Neural progenitor cell (in vitro differentiated cells): Measurements from ENCODE around the gene PPID. TPM values are rescaled to one million over a fixed set of nuclear protein-coding genes. Genes with fewer than 3 reads are reported as not detected.
"Not testable (repeated sequence)": the region's sequence is repeated elsewhere in the genome, so short reads cannot be mapped to it uniquely, and the experiment has no call there.

Experiments
- DNase-seq: peaks from one replicate; pipeline ENCODE4 v3.0.0-alpha.2; 2016; ENCODE audit warnings: low spot score
- H2AFZ ChIP-seq: fragments of 200-600 bp; sonication (generic); replicated peaks from 2 replicates; pipeline ENCODE4 v1.6.1; 2016; ENCODE audit warnings: antibody characterized with exemption
- H3F3A ChIP-seq: fragments of 200-600 bp; sonication (generic); 2 replicates; pipeline ENCODE4 v1.6.1; 2016; ENCODE audit warnings: antibody characterized with exemption, low read depth
- H3K27ac ChIP-seq: fragments of 200-600 bp; sonication (generic); 2 replicates; pipeline ENCODE4 v1.5.1; 2016; ENCODE audit warnings: mild to moderate bottlenecking
- H3K27me3 ChIP-seq: fragments of 200-600 bp; sonication (generic); 2 replicates; pipeline ENCODE4 v1.6.1; 2016; ENCODE audit warnings: mild to moderate bottlenecking, moderate library complexity
- H3K36me3 ChIP-seq: fragments of 200-600 bp; sonication (generic); 2 replicates; pipeline ENCODE4 v1.5.1; 2016
- H3K4me1 ChIP-seq: fragments of 200-600 bp; sonication (generic); 2 replicates; pipeline ENCODE4 v1.6.1; 2016; ENCODE audit warnings: mixed run types
- H3K4me2 ChIP-seq: fragments of 200-600 bp; sonication (generic); 2 replicates; pipeline ENCODE4 v1.6.1; 2016
- H3K4me3 ChIP-seq: fragments of 200-600 bp; sonication (generic); 2 replicates; pipeline ENCODE4 v1.5.1; 2016
- H3K79me2 ChIP-seq: fragments of 200-600 bp; sonication (generic); 2 replicates; pipeline ENCODE4 v1.6.1; 2016; ENCODE audit warnings: low read depth
- H3K9ac ChIP-seq: fragments of 200-600 bp; sonication (generic); 2 replicates; pipeline ENCODE4 v1.6.1; 2016
- H3K9me3 ChIP-seq: fragments of 200-600 bp; sonication (generic); 2 replicates; pipeline ENCODE4 v1.5.1; 2016; ENCODE audit warnings: low read depth
- H4K20me1 ChIP-seq: fragments of 200-600 bp; sonication (generic); 2 replicates; pipeline ENCODE4 v1.6.1; 2016; ENCODE audit warnings: low read depth
- H3K27ac Mint-ChIP-seq: 3 replicates; pipeline ENCODE4 v1.8.0; 2021; ENCODE audit warnings: mixed read lengths
- H3K27me3 Mint-ChIP-seq: 2 replicates; pipeline ENCODE4 v1.8.0; 2022; ENCODE audit warnings: low read depth, mild to moderate bottlenecking, inconsistent platforms, moderate library complexity, mixed read lengths; ENCODE audit not compliant: insufficient read depth
- H3K36me3 Mint-ChIP-seq: 3 replicates; pipeline ENCODE4 v1.8.0; 2021; ENCODE audit warnings: mixed read lengths
- H3K4me1 Mint-ChIP-seq: 3 replicates; pipeline ENCODE4 v1.8.0; 2021; ENCODE audit warnings: mixed read lengths
- H3K4me3 Mint-ChIP-seq: 3 replicates; pipeline ENCODE4 v1.8.0; 2021; ENCODE audit warnings: mild to moderate bottlenecking, moderate library complexity, mixed read lengths
- H3K9me3 Mint-ChIP-seq: 3 replicates; pipeline ENCODE4 v1.8.0; 2020; ENCODE audit warnings: mixed read lengths
- CTCF ChIP-seq: fragments of 200-600 bp; sonication (generic); IDR thresholded peaks from 2 replicates; pipeline ENCODE4 v1.5.1; 2017; ENCODE audit warnings: antibody characterized with exemption, mild to moderate bottlenecking
- EZH2 ChIP-seq: fragments of 200-600 bp; sonication (generic); IDR thresholded peaks from 2 replicates; pipeline ENCODE4 v1.6.1; 2017; ENCODE audit warnings: antibody characterized with exemption, mild to moderate bottlenecking, moderate library complexity
- EZH2phosphoT487 ChIP-seq: fragments of 200-600 bp; sonication (generic); IDR thresholded peaks from 2 replicates; pipeline ENCODE4 v1.6.1; 2017; ENCODE audit warnings: antibody characterized with exemption
- total RNA-seq: library from RNA; depleted of rRNA; stranded (reverse); fragments of >200 nt; gene quantifications from 2 replicates; pipeline ENCODE4 v1.2.3, GENCODE V29; 2015; ENCODE audit warnings: low replicate concordance

The PPID gene
- total RNA-seq, 1 donor from 2014 or later: 106 TPM

GRCh38 chr4:158756588-158756987 lies 33.4 kb upstream of the PPID start:
- Histone ChIP-seq H3K27me3 (no peaks in the 10 kb centered on the region), H3K4me3 (no peak overlapping the region), H3K9me3 (peaks cover 4% of the 10 kb centered on the region), H3K4me2 (no peak overlapping the region), H3K79me2 (no peaks in the 10 kb centered on the region), H3K27ac (no peak overlapping the region), H3K9ac (no peak overlapping the region), H3K36me3 (no peaks in the 10 kb centered on the region), H3K4me1 (no peaks in the 10 kb centered on the region), H4K20me1 (no peaks in the 10 kb centered on the region), H2AFZ (no peak overlapping the region), H3F3A (no peaks in the 10 kb centered on the region)
- Mint-ChIP-seq H3K27me3 (peaks cover 7% of the 10 kb centered on the region), H3K9me3 (peaks cover 11% of the 10 kb centered on the region), H3K36me3 (peaks cover 3% of the 10 kb centered on the region), H3K27ac (no peak overlapping the region), H3K4me1 (no peaks in the 10 kb centered on the region), H3K4me3 (no peak overlapping the region)
- TF ChIP-seq EZH2phosphoT487: no peak
- no peak for TF ChIP-seq EZH2
- no peak for TF ChIP-seq CTCF
- DNase-seq: no peak

GRCh38 chr4:158755819-158756218 lies 32.6 kb upstream of the PPID start:
- H3K27me3 Mint-ChIP-seq, H3K36me3 ChIP-seq, H4K20me1 ChIP-seq, H2AFZ ChIP-seq, H3K4me2 ChIP-seq, H3K4me1 Mint-ChIP-seq, H3K9ac ChIP-seq, H3K4me3 Mint-ChIP-seq, H3F3A ChIP-seq, H3K4me1 ChIP-seq, H3K27me3 ChIP-seq, H3K4me3 ChIP-seq, H3K79me2 ChIP-seq, H3K36me3 Mint-ChIP-seq, H3K27ac ChIP-seq, DNase-seq, H3K9me3 ChIP-seq, H3K27ac Mint-ChIP-seq: not testable (repeated sequence)
- H3K9me3 Mint-ChIP-seq: peaks cover 11% of the 10 kb centered on the region

- TF ChIP-seq EZH2phosphoT487 (no peak), EZH2 (no peak), CTCF (no peak)
- Histone ChIP-seq H2AFZ (no peak overlapping the region), H3K9me3 (peaks cover 4% of the 10 kb centered on the region), H3K4me3 (no peak overlapping the region), H3K4me2 (no peak overlapping the region), H3K27me3 (no peaks in the 10 kb centered on the region), H3F3A (no peaks in the 10 kb centered on the region), H3K79me2 (no peaks in the 10 kb centered on the region), H4K20me1 (no peaks in the 10 kb centered on the region), H3K9ac (no peak overlapping the region), H3K4me1 (no peaks in the 10 kb centered on the region), H3K27ac (no peak overlapping the region), H3K36me3 (no peaks in the 10 kb centered on the region)
- H3K27ac Mint-ChIP-seq: no peak overlapping the region
- DNase-seq: no peak
- H3K4me3 Mint-ChIP-seq: no peak overlapping the region
- peaks cover 3% of the 10 kb centered on the region for H3K36me3 Mint-ChIP-seq
- H3K4me1 Mint-ChIP-seq: no peaks in the 10 kb centered on the region
- peaks cover 11% of the 10 kb centered on the region for H3K9me3 Mint-ChIP-seq
- H3K27me3 Mint-ChIP-seq: peaks cover 4% of the 10 kb centered on the region
Observed at GRCh38 chr4:158754385-158755180, 31.4 kb upstream of the PPID start.

- H3K27ac Mint-ChIP-seq: no peak overlapping the region
- H3K79me2 ChIP-seq: no peaks in the 10 kb centered on the region
- no peaks in the 10 kb centered on the region for H3K4me1 Mint-ChIP-seq
- H3K27ac ChIP-seq: no peak overlapping the region
- peaks cover 2% of the 10 kb centered on the region for H3K27me3 Mint-ChIP-seq
- H3K4me1 ChIP-seq: no peaks in the 10 kb centered on the region
- no peak overlapping the region for H3K4me3 ChIP-seq
- no peak overlapping the region for H2AFZ ChIP-seq
- TF ChIP-seq CTCF (no peak), EZH2phosphoT487 (no peak)
- H3K4me2 ChIP-seq: no peak overlapping the region
- H3K9me3 ChIP-seq: no peaks in the 10 kb centered on the region
- H4K20me1 ChIP-seq: no peaks in the 10 kb centered on the region
- no peak overlapping the region for H3K4me3 Mint-ChIP-seq
- H3F3A ChIP-seq: no peaks in the 10 kb centered on the region
- H3K9ac ChIP-seq: no peak overlapping the region
- H3K36me3 Mint-ChIP-seq: no peaks in the 10 kb centered on the region
- no peaks in the 10 kb centered on the region for H3K27me3 ChIP-seq
- H3K9me3 Mint-ChIP-seq: peaks cover 4% of the 10 kb centered on the region
- H3K36me3 ChIP-seq: no peaks in the 10 kb centered on the region
- DNase-seq: no peak
Observed at GRCh38 chr4:158750379-158750778, 27.2 kb upstream of the PPID start.

GRCh38 chr4:158746537-158746936 lies 23.3 kb upstream of the PPID start:
- not testable (repeated sequence) for H3K4me3 ChIP-seq, H3K27ac ChIP-seq, H3K4me3 Mint-ChIP-seq, H3K9me3 ChIP-seq, H4K20me1 ChIP-seq, H3K4me1 Mint-ChIP-seq, H3K4me2 ChIP-seq, H3K27me3 Mint-ChIP-seq, H3K36me3 Mint-ChIP-seq, H3K27me3 ChIP-seq, H2AFZ ChIP-seq, H3K36me3 ChIP-seq, H3K27ac Mint-ChIP-seq, H3F3A ChIP-seq, H3K9me3 Mint-ChIP-seq, DNase-seq, H3K4me1 ChIP-seq, H3K9ac ChIP-seq, H3K79me2 ChIP-seq
